Stomach (tissue), 4 donors: ENCODE data around the gene MCHR1.

Source experiments
- EP300 ChIP-seq: sonication (generic); formaldehyde crosslinking; IDR thresholded peaks from one replicate; pipeline ENCODE4 v1.6.1; 2017; ENCODE audit warnings: antibody characterized with exemption
- POLR2A ChIP-seq, 4 donors: fragments of 450-650 bp; IDR thresholded peaks; one replicate each; pipeline ENCODE4 v1.6.1; 2016; ENCODE audit warnings: antibody characterized with exemption in 4 of 4, control low read depth in 2 of 4, mild to moderate bottlenecking in 1 of 4, moderate library complexity in 1 of 4
- POLR2AphosphoS5 ChIP-seq, 3 donors: sonication (generic); formaldehyde crosslinking; IDR thresholded peaks; one replicate each; pipeline ENCODE4 v1.6.1; 2016; ENCODE audit warnings: antibody characterized with exemption in 3 of 3
- TF ChIP-seq, protein P1 (sequence below), 7 experiments: fragments of 450-650 bp in 4 of 7; fragments of 200-600 bp in 3 of 7; sonication (generic) in 3 of 7; IDR thresholded peaks; one replicate each; pipeline ENCODE4 v1.5.1; 2016 to 2019; ENCODE audit warnings: antibody characterized with exemption in 7 of 7, control low read depth in 2 of 7, mild to moderate bottlenecking in 1 of 7

DNA sequence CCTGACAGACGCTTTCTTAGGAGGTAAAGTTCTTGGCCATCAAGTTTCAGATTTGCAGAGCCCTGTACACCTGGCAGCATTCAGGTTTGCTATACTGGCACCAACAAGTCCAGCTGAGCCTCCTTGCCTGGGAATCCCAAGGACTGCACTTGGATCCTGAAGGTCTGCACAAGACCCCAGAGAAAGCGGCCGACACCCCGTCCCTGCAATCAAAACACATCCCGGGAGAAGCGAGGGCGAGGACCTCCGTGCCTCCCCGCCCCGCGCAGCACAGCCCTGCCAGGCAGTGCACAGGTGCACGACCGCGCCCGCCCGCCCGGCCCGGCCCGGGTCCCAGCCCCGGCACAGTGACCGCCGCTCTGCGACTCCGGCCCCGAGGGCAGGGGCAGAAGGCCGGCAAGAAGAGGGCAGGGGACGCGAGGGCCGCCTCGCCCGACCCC, 43.3 kb upstream of the MCHR1 start:
- TF ChIP-seq EP300 (no peak), POLR2AphosphoS5 (IDR thresholded peaks at IDR 0.05) (no peak), POLR2A (IDR thresholded peaks at IDR 0.05) (no peak)
- TF ChIP-seq, protein P1, sequence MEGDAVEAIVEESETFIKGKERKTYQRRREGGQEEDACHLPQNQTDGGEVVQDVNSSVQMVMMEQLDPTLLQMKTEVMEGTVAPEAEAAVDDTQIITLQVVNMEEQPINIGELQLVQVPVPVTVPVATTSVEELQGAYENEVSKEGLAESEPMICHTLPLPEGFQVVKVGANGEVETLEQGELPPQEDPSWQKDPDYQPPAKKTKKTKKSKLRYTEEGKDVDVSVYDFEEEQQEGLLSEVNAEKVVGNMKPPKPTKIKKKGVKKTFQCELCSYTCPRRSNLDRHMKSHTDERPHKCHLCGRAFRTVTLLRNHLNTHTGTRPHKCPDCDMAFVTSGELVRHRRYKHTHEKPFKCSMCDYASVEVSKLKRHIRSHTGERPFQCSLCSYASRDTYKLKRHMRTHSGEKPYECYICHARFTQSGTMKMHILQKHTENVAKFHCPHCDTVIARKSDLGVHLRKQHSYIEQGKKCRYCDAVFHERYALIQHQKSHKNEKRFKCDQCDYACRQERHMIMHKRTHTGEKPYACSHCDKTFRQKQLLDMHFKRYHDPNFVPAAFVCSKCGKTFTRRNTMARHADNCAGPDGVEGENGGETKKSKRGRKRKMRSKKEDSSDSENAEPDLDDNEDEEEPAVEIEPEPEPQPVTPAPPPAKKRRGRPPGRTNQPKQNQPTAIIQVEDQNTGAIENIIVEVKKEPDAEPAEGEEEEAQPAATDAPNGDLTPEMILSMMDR (IDR thresholded peaks at IDR 0.05) = no peak
